GM18526 (cell line): ENCODE data around the gene SNRPB.

ENCODE experiments used
- POLR2A ChIP-seq: IDR thresholded peaks from 3 replicates; pipeline ENCODE4 v1.6.1; 2011; ENCODE audit not compliant: insufficient read length; ENCODE audit errors: extremely low read depth

Gene SNRPB

GRCh38 chr20:2470423-2471193 lies at the start of gene SNRPB:
Gene SNRPB (minus strand): TSS chr20:2470789. CDS start chr20:2470690, 99 bp downstream.
- peak; percentile 91 for TF ChIP-seq POLR2A

GRCh38 chr20:2519115-2519809 lies 48.7 kb upstream of the SNRPB start:
- TF ChIP-seq POLR2A = no peak

- no peak for TF ChIP-seq POLR2A
Measured at GRCh38 chr20:2518558-2518957, 48.0 kb upstream of the SNRPB start.

GRCh38 chr20:2518096-2518495 lies 47.5 kb upstream of the SNRPB start:
- TF ChIP-seq POLR2A = no peak

- TF ChIP-seq POLR2A = no peak
Measured at GRCh38 chr20:2516399-2516798, 45.8 kb upstream of the SNRPB start.

GRCh38 chr20:2515203-2515602 lies 44.6 kb upstream of the SNRPB start:
- TF ChIP-seq POLR2A = no peak

GRCh38 chr20:2509794-2510193 lies 39.2 kb upstream of the SNRPB start:
- TF ChIP-seq POLR2A = no peak

- TF ChIP-seq POLR2A = no peak
Measured at GRCh38 chr20:2509468-2509781, 38.8 kb upstream of the SNRPB start.

- TF ChIP-seq POLR2A = peak; percentile 79
Measured at GRCh38 chr20:2508631-2509467, 38.3 kb upstream of the SNRPB start, which contains the start of gene ZNF343. Gene ZNF343 (minus strand): TSS chr20:2508915. CDS start chr20:2493895, 15,020 bp downstream.

GRCh38 chr20:2507875-2508630 lies 37.5 kb upstream of the SNRPB start:
- no peak for TF ChIP-seq POLR2A

- TF ChIP-seq POLR2A = no peak
Measured at GRCh38 chr20:2507464-2507863, 36.9 kb upstream of the SNRPB start.

- no peak for TF ChIP-seq POLR2A
Measured at GRCh38 chr20:2485661-2486060, 15.1 kb upstream of the SNRPB start.

- TF ChIP-seq POLR2A = no peak
Measured at GRCh38 chr20:2485080-2485479, 14.5 kb upstream of the SNRPB start.

- no peak for TF ChIP-seq POLR2A
Measured at GRCh38 chr20:2483504-2483903, 12.9 kb upstream of the SNRPB start.

- TF ChIP-seq POLR2A = no peak
Measured at GRCh38 chr20:2480381-2480780, 9.8 kb upstream of the SNRPB start.
